ENCODE measurements around the gene ZCCHC14. TPM values are rescaled to one million over a fixed set of nuclear protein-coding genes. Genes with fewer than 3 reads are reported as not detected.

The ZCCHC14 gene
- total RNA-seq, 1 donor from 2014 or later, result 50.4 TPM

DNA sequence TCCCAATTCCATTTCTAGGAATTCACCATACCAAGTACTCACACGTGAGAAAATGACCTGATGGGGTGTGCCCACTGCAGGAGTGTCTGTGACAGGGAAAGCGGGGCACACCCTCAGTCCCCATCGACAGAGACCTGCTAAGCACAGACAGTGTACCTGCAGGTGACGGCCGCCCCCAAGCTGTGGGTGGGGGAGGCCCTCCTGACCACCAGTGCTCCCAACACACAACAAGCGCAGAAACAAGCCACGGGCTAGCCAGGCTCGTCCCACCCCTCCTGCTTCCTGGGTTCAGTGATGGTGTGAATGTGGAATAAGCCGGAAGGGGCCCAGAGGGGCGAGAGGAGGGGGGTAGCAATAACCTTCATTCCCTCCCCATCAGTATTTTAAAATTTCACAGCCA is 31.9 kb downstream of the ZCCHC14 start:
- TF ChIP-seq, protein P1, sequence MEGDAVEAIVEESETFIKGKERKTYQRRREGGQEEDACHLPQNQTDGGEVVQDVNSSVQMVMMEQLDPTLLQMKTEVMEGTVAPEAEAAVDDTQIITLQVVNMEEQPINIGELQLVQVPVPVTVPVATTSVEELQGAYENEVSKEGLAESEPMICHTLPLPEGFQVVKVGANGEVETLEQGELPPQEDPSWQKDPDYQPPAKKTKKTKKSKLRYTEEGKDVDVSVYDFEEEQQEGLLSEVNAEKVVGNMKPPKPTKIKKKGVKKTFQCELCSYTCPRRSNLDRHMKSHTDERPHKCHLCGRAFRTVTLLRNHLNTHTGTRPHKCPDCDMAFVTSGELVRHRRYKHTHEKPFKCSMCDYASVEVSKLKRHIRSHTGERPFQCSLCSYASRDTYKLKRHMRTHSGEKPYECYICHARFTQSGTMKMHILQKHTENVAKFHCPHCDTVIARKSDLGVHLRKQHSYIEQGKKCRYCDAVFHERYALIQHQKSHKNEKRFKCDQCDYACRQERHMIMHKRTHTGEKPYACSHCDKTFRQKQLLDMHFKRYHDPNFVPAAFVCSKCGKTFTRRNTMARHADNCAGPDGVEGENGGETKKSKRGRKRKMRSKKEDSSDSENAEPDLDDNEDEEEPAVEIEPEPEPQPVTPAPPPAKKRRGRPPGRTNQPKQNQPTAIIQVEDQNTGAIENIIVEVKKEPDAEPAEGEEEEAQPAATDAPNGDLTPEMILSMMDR (IDR thresholded peaks at IDR 0.05; ENCODE audit: unreplicated experiment), result no peak
- Mint-ChIP-seq H3K4me1 (ENCODE audit: unreplicated experiment) (peaks cover 40% of the 10 kb centered on the region), H3K9me3 (ENCODE audit: unreplicated experiment) (no peaks in the 10 kb centered on the region), H3K4me3 (ENCODE audit: unreplicated experiment) (no peak overlapping the region), H3K27me3 (ENCODE audit: unreplicated experiment) (peaks cover 2% of the 10 kb centered on the region), H3K27ac (ENCODE audit: unreplicated experiment) (no peak overlapping the region), H3K36me3 (ENCODE audit: low read depth, unreplicated experiment) (peaks cover 6% of the 10 kb centered on the region)
- DNase-seq (ENCODE audit: low spot score), result no peak

DNA sequence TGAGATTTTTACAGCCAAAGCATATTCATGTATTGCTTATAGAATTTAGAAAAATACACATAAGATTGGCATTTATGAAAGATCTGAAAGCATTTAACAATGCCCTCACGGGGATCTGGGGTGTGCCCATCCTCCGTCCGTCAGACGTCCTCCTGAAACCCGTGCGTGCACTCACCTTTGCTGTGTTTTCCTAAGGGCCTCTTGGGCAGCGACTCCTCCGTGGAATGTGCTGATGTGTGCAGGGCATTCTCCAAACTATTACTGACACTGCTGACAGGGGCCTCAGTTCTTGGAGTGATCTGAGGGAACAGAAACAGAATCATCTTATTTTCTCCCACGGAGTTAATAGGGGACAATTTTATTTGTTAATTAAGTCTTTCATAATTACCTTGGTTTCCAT is 33.0 kb downstream of the ZCCHC14 start:
- Mint-ChIP-seq H3K4me1 (ENCODE audit: unreplicated experiment) (peaks cover 30% of the 10 kb centered on the region), H3K4me3 (ENCODE audit: unreplicated experiment) (no peak overlapping the region), H3K9me3 (ENCODE audit: unreplicated experiment) (no peaks in the 10 kb centered on the region), H3K27me3 (ENCODE audit: unreplicated experiment) (peaks cover 2% of the 10 kb centered on the region), H3K36me3 (ENCODE audit: low read depth, unreplicated experiment) (peaks cover 10% of the 10 kb centered on the region), H3K27ac (ENCODE audit: unreplicated experiment) (no peak overlapping the region)
- TF ChIP-seq, protein P1 (IDR thresholded peaks at IDR 0.05; ENCODE audit: unreplicated experiment), result no peak
- DNase-seq (ENCODE audit: low spot score), result no peak

DNA sequence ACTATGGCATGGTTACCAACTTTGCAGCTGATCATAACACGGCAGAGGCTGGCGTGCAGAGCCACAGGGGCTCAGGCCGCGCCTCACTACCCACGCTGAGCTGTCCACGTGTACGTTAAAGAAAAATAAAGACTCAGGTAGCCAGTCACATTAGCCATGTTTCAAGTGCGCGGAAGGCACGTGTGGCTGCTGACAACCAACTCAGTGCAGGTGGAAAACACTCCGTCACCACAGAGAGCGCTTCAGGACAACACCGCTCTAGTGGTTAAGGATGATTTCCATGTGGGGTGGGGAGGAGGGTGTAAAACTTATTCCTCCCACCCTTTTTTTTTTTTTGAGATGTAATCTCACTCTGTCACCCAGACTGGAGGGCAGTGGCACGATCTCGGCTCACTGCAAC is 33.8 kb downstream of the ZCCHC14 start:
- H3K27me3 Mint-ChIP-seq (ENCODE audit: unreplicated experiment), result no peaks in the 10 kb centered on the region
- H3K9me3 Mint-ChIP-seq (ENCODE audit: unreplicated experiment), result no peaks in the 10 kb centered on the region
- H3K36me3 Mint-ChIP-seq (ENCODE audit: low read depth, unreplicated experiment), result peaks cover 10% of the 10 kb centered on the region
- H3K4me3 Mint-ChIP-seq (ENCODE audit: unreplicated experiment), result peak overlapping the region; percentile 65
- H3K4me1 Mint-ChIP-seq (ENCODE audit: unreplicated experiment), result peaks cover 25% of the 10 kb centered on the region
- TF ChIP-seq, protein P1 (IDR thresholded peaks at IDR 0.05; ENCODE audit: unreplicated experiment), result no peak
- H3K27ac Mint-ChIP-seq (ENCODE audit: unreplicated experiment), result no peak overlapping the region
- DNase-seq (ENCODE audit: low spot score), result no peak

DNA sequence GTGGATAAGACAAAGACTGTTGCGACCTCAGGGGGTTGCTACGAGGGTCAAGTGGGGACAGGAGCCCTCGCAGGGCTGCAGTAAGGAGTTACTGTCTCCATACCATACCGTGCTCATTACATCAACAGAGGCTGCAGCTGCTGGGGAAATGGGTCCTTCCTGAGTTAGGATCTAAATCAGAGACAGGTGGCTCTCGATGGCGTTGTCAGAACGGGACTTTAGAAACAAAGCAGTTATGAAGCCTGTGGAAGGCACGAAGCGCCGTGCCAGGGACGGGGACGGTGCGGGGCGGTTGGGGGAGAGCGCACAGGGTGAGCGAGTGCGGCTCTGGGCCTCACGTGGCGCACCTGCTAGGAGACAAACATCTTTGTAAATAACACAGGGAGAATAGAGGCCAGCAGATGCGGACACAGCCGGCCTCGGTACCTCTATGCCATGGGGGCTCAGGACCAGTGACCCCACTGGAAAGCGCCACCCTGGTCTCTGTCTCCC is 34.4 kb downstream of the ZCCHC14 start:
- Mint-ChIP-seq H3K36me3 (ENCODE audit: low read depth, unreplicated experiment) (peaks cover 10% of the 10 kb centered on the region), H3K4me3 (ENCODE audit: unreplicated experiment) (peak overlapping the region; percentile 65), H3K9me3 (ENCODE audit: unreplicated experiment) (no peaks in the 10 kb centered on the region), H3K27ac (ENCODE audit: unreplicated experiment) (no peak overlapping the region), H3K4me1 (ENCODE audit: unreplicated experiment) (peaks cover 20% of the 10 kb centered on the region), H3K27me3 (ENCODE audit: unreplicated experiment) (no peaks in the 10 kb centered on the region)
- no peak for DNase-seq (ENCODE audit: low spot score)
- TF ChIP-seq, protein P1 (IDR thresholded peaks at IDR 0.05; ENCODE audit: unreplicated experiment), result no peak

DNA sequence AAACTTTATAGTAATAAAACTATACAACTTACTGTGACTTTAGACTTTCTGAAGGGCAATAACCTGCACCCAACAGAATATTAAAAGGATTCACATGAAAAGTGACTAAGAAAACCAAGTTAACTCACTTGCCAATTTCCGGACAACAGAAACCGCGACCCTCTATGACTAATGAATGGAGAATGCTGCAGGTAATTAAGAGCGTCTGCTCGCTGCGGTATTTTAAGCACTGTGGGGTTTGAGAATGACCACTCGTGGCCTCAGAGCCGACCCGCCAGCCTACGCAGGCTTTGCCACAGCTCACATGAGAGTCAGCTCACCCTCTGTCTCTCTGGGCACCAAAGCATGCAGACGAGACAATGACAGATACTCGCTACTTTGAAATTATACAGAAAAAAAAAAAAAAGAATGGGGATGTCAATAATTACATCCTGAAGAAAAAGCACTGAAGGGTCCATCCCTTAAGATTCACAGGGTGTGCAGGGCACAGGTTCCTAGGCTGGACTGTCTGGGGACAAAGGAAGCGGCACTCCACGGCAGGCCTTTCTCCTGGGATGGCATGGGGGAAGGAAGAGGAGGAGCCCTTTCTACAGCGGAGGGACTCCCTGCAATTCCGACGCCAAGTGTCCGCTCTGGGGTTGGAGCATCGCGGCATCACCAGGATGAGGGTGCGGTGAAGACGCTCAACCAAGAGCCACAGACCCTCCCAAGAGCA is 35.0 kb downstream of the ZCCHC14 start:
- peaks cover 17% of the 10 kb centered on the region for H3K4me1 Mint-ChIP-seq (ENCODE audit: unreplicated experiment)
- H3K27ac Mint-ChIP-seq (ENCODE audit: unreplicated experiment), result no peak overlapping the region
- peaks cover 10% of the 10 kb centered on the region for H3K36me3 Mint-ChIP-seq (ENCODE audit: low read depth, unreplicated experiment)
- DNase-seq (ENCODE audit: low spot score), result no peak
- no peak overlapping the region for H3K4me3 Mint-ChIP-seq (ENCODE audit: unreplicated experiment)
- H3K9me3 Mint-ChIP-seq (ENCODE audit: unreplicated experiment), result no peaks in the 10 kb centered on the region
- no peaks in the 10 kb centered on the region for H3K27me3 Mint-ChIP-seq (ENCODE audit: unreplicated experiment)
- TF ChIP-seq, protein P1 (IDR thresholded peaks at IDR 0.05; ENCODE audit: unreplicated experiment), result no peak

All from endothelial cell (in vitro differentiated cells).